GM12878 (cell line): Measurements from ENCODE around the gene STRBP. TPM values are rescaled to one million over a fixed set of nuclear protein-coding genes. Genes with fewer than 3 reads are reported as not detected.

Experiments
- ATAC-seq: fragments of 200-7000 bp; cut with Tn5 transposase; 3 replicates; pipeline ENCODE4 v1.9.1; 2020; ENCODE audit warnings: mild to moderate bottlenecking, moderate library complexity
- BruUV-seq: library from RNA; stranded (reverse); fragments of 400-500 nt; replicated peaks from 2 replicates; lab custom pipeline; 2021; lab: Mats Ljungman, UMichigan
- CTCF ChIA-PET: fragments of 300-600 bp; sonication (Branson Sonifier 250); formaldehyde crosslinking; extraction: SDS; loops from one replicate; lab custom pipeline; 2021; ENCODE audit warnings: inconsistent platforms; lab: Yijun Ruan, JAX
- POLR2A ChIA-PET: fragments of 350-600 bp; formaldehyde crosslinking; extraction: SDS; loops from one replicate; lab custom pipeline; 2021; ENCODE audit warnings: inconsistent platforms; lab: Charles Lee
- RAD21 ChIA-PET: fragments of 300-600 bp; sonication (Branson Sonifier 250); formaldehyde crosslinking; loops from one replicate; lab custom pipeline; 2023; ENCODE audit warnings: antibody characterized with exemption; ENCODE audit not compliant: unreplicated experiment; lab: Charles Lee
- SMC1A ChIA-PET: fragments of 300-600 bp; sonication (Branson Sonifier 250); formaldehyde crosslinking; loops from one replicate; lab custom pipeline; 2023; ENCODE audit not compliant: unreplicated experiment, uncharacterized antibody; lab: Charles Lee
- DNase-seq: peaks from one replicate; pipeline ENCODE4 v3.0.0-alpha.2; 2011; ENCODE audit warnings: low read depth, low spot score
- FAIRE-seq: peaks from 3 replicates; lab custom pipeline; 2011; peaks lifted over from hg19 to GRCh38; lab: Jason Lieb, UNC
- H2AFZ ChIP-seq: 2 replicates; pipeline ENCODE4 v1.6.0; 2011; ENCODE audit warnings: low read depth, low read length, control low read depth; ENCODE audit not compliant: control insufficient read depth
- H3K27ac ChIP-seq: 2 replicates; pipeline ENCODE4 v1.5.1; 2011; ENCODE audit warnings: control low read depth; ENCODE audit not compliant: control insufficient read depth, insufficient read depth
- H3K27me3 ChIP-seq, 2 experiments: replicated peaks in 1 of 2; 2 replicates each; pipeline versions ENCODE4 v1.6.0 to v1.6.1; 2011; ENCODE audit warnings: low read length in 1 of 2; ENCODE audit not compliant: control insufficient read depth in 2 of 2, insufficient read depth in 2 of 2
- H3K36me3 ChIP-seq, 2 experiments: 2 replicates each; pipeline ENCODE4 v1.5.1; 2011; ENCODE audit warnings: low read length in 1 of 2; ENCODE audit not compliant: control insufficient read depth in 2 of 2, insufficient read depth in 2 of 2
- H3K4me1 ChIP-seq: 2 replicates; pipeline ENCODE4 v1.6.1; 2011; ENCODE audit warnings: mild to moderate bottlenecking, low read length, moderate library complexity, mixed read lengths; ENCODE audit not compliant: control insufficient read depth, insufficient read depth
- H3K4me2 ChIP-seq: 2 replicates; pipeline ENCODE4 v1.6.0; 2011; ENCODE audit warnings: control low read depth; ENCODE audit not compliant: control insufficient read depth, insufficient read depth
- H3K4me3 ChIP-seq: fragments of 200-600 bp; sonication (generic); 2 replicates; pipeline ENCODE4 v1.5.1; 2016
- H3K79me2 ChIP-seq: 2 replicates; pipeline ENCODE4 v1.6.0; 2011; ENCODE audit warnings: low read length; ENCODE audit not compliant: control insufficient read depth, insufficient read depth
- H3K9ac ChIP-seq: 2 replicates; pipeline ENCODE4 v1.8.0; 2011; ENCODE audit warnings: low read length, control low read depth, mixed read lengths; ENCODE audit not compliant: control insufficient read depth, insufficient read depth
- H3K9me3 ChIP-seq: replicated peaks from 3 replicates; pipeline ENCODE4 v1.5.1; 2011; ENCODE audit warnings: mild to moderate bottlenecking, low read length; ENCODE audit not compliant: control insufficient read depth, insufficient read depth
- H4K20me1 ChIP-seq: 2 replicates; pipeline ENCODE4 v1.6.0; 2011; ENCODE audit not compliant: control insufficient read depth, insufficient read depth
- ATF7 ChIP-seq: fragments of 450-650 bp; IDR thresholded peaks from 2 replicates; pipeline ENCODE4 v1.6.1; 2016; ENCODE audit warnings: low read depth, mild to moderate bottlenecking
- FOXK2 ChIP-seq: fragments of 450-650 bp; IDR thresholded peaks from 2 replicates; pipeline ENCODE4 v1.6.1; 2017; ENCODE audit warnings: mild to moderate bottlenecking, moderate library complexity
- IRF4 ChIP-seq: IDR thresholded peaks from 2 replicates; pipeline ENCODE4 v1.6.1; 2011; ENCODE audit warnings: low read depth, low read length
- MTA3 ChIP-seq: IDR thresholded peaks from 2 replicates; pipeline ENCODE4 v1.6.1; 2012; ENCODE audit warnings: low read length, inconsistent platforms, borderline replicate concordance
- PAX8 ChIP-seq: fragments of 450-650 bp; IDR thresholded peaks from 2 replicates; pipeline ENCODE4 v1.6.1; 2017; ENCODE audit warnings: mild to moderate bottlenecking, moderate library complexity
- PML ChIP-seq: IDR thresholded peaks from 2 replicates; pipeline ENCODE4 v1.6.1; 2012; ENCODE audit warnings: low read length, inconsistent platforms
- RCOR1 ChIP-seq: conservative IDR thresholded peaks from 2 replicates; pipeline ENCODE4 v1.6.1; 2012; ENCODE audit warnings: low read depth, low read length, improper control_type of control experiment
- REST ChIP-seq: IDR thresholded peaks from 2 replicates; pipeline ENCODE4 v1.6.1; 2012; ENCODE audit warnings: mild to moderate bottlenecking, low read depth, low read length
- SMC3 ChIP-seq: IDR thresholded peaks from 2 replicates; pipeline ENCODE4 v1.6.1; 2011; ENCODE audit warnings: low read length, improper control_type of control experiment, borderline replicate concordance
- SRF ChIP-seq, 2 experiments: IDR thresholded peaks; 2 replicates each; pipeline ENCODE4 v1.6.1; 2011; ENCODE audit warnings: low read depth in 2 of 2, low read length in 2 of 2, mild to moderate bottlenecking in 1 of 2, moderate library complexity in 1 of 2
- STAT3 ChIP-seq: IDR thresholded peaks from 2 replicates; pipeline ENCODE4 v1.6.1; 2011; ENCODE audit warnings: low read depth, low read length, improper control_type of control experiment
- TCF7 ChIP-seq: IDR thresholded peaks from 2 replicates; pipeline ENCODE4 v1.6.1; 2014; ENCODE audit warnings: antibody characterized with exemption, borderline replicate concordance
- WRNIP1 ChIP-seq: IDR thresholded peaks from 2 replicates; pipeline ENCODE4 v1.6.1; 2011; ENCODE audit warnings: low read depth, low read length, improper control_type of control experiment, borderline replicate concordance
- ZZZ3 ChIP-seq: IDR thresholded peaks from 2 replicates; pipeline ENCODE4 v1.6.1; 2011; ENCODE audit warnings: low read depth; ENCODE audit not compliant: control insufficient read depth, insufficient read length
- WGBS: methylation state at CpG from one replicate; pipeline ENCODE4 v1.1.6; 2016; ENCODE audit warnings: low lambda C conversion rate; ENCODE audit not compliant: insufficient replicate concordance, insufficient coverage; ENCODE audit errors: missing lambda C conversion rate; 5-methylcytosine and 5-hydroxymethylcytosine counted together
- in situ Hi-C: fragments of 300-500 bp; cut with MboI; formaldehyde crosslinking; loops from 9 replicates; pipeline ENCODE4 v1.14.3; 2018; ENCODE audit warnings: mixed read lengths
- intact Hi-C: fragments of 100-400 bp; cut with micrococcal nuclease; formaldehyde crosslinking; loops from one replicate; pipeline ENCODE4 v1.14.2; 2022; ENCODE audit not compliant: unreplicated experiment
- polyA plus RNA-seq, 11 experiments: library from polyadenylated mRNA; depleted of rRNA in 4 of 11; unstranded in 6 of 11; stranded (reverse) in 5 of 11; fragments of >200 nt; fragmentation: Nextera tagmentation in 4 of 11; fragmentation: Illumina TruSeq in 1 of 11; extraction: Ambion mirVana in 4 of 11; extraction: Trizol in 1 of 11; gene quantifications; 1 replicate in 1 of 11; 2 replicates in 10 of 11; pipeline versions ENCODE4 v1.2.1 to v1.2.3, GENCODE V29; 2011 to 2016; ENCODE audit warnings: inconsistent platforms in 2 of 11, missing spikeins in 2 of 11, low read depth in 1 of 11
- total RNA-seq, 4 experiments: library from RNA; depleted of rRNA in 3 of 4; stranded (reverse); fragments of >200 nt in 3 of 4; fragmentation: Illumina TruSeq in 1 of 4; extraction: Trizol in 1 of 4; gene quantifications; 2 replicates each; pipeline versions ENCODE4 v1.2.1 to v1.2.3, GENCODE V29; 2013 to 2021
- TF ChIP-seq, protein P1 (sequence below): fragments of 450-650 bp; IDR thresholded peaks from 2 replicates; pipeline ENCODE4 v1.6.1; 2017; ENCODE audit warnings: mild to moderate bottlenecking, low read depth, inconsistent platforms; ENCODE audit not compliant: poor library complexity, severe bottlenecking
- TF ChIP-seq, protein P2 (sequence below): IDR thresholded peaks from 2 replicates; pipeline ENCODE4 v1.6.1; 2011; ENCODE audit warnings: borderline replicate concordance, low read depth, mild to moderate bottlenecking, moderate library complexity, low read length; ENCODE audit not compliant: insufficient read depth, poor library complexity, severe bottlenecking

STRBP gene
- total and polyA plus RNA-seq, 10 of the 15 experiments (the other 5 are each of a cell fraction or from before 2014, with no cell fraction given), result 31.0 to 96.8 (median 71.4) TPM

- TF ChIP-seq, protein P1, sequence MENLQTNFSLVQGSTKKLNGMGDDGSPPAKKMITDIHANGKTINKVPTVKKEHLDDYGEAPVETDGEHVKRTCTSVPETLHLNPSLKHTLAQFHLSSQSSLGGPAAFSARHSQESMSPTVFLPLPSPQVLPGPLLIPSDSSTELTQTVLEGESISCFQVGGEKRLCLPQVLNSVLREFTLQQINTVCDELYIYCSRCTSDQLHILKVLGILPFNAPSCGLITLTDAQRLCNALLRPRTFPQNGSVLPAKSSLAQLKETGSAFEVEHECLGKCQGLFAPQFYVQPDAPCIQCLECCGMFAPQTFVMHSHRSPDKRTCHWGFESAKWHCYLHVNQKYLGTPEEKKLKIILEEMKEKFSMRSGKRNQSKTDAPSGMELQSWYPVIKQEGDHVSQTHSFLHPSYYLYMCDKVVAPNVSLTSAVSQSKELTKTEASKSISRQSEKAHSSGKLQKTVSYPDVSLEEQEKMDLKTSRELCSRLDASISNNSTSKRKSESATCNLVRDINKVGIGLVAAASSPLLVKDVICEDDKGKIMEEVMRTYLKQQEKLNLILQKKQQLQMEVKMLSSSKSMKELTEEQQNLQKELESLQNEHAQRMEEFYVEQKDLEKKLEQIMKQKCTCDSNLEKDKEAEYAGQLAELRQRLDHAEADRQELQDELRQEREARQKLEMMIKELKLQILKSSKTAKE, result no peak
Observed at GRCh38 chr9:123284656-123285055, 16.3 kb upstream of the STRBP start (continued).

DNA sequence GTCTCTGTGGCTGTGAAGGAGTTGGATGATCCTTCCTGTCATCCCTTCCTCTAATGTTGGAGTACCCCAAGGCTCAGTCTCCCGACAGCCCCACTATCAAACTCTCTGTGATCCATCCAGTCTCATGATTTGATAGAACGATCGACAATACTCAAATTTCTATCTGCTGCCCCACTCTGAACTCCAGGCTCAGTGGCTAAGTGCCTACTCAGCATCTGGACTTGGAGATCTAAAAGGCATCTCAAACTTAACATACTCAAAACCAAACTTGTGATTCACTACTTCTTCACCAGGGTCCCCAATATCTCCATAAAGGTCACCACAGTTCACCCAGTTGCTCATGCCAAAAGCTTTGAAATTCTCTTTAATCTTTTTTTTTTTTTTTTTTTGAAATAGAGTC lies 15.1 kb upstream of the STRBP start:
- DNase-seq (no peak), FAIRE-seq (no peak), ATAC-seq (no peak)
- CTCF ChIA-PET, result no interaction called here
- Histone ChIP-seq H4K20me1 (no peaks in the 10 kb centered on the region), H3K27ac (no peak overlapping the region), H3K4me1 (no peaks in the 10 kb centered on the region), H3K4me2 (no peak overlapping the region), H3K79me2 (no peaks in the 10 kb centered on the region), H3K27me3 (no peaks in the 10 kb centered on the region), H3K36me3 (no peaks in the 10 kb centered on the region), H2AFZ (no peak overlapping the region), H3K4me3 (no peak overlapping the region), H3K9ac (no peak overlapping the region), H3K9me3 (peaks cover 3% of the 10 kb centered on the region; the same call in 2 of the 3 replicates)
- in situ Hi-C loops, result no loop called here
- BruUV-seq, result no TSS peak
- intact Hi-C loops, result no loop called here
- WGBS, result 77% methylated on average over 3 of the region's 3 CpGs
- RAD21 ChIA-PET, result no interaction called here
- SMC1A ChIA-PET, result interaction anchor here (1.3 kb wide), 1 partner anchor 20 kb away, joined by 3 read pairs; no protein-coding TSS in a partner anchor
- POLR2A ChIA-PET, result interaction anchor here (0.6 kb wide), 2 partner anchors 45 to 78 kb away, joined by 3 read pairs; no protein-coding TSS in a partner anchor
- no peak for TF ChIP-seq IRF4
- TF ChIP-seq SRF (IDR thresholded peaks at IDR 0.05; ENCODE audit: low read depth in 2 of 2, low read length in 2 of 2), result no peak
- no peak for TF ChIP-seq ZZZ3
- no peak for TF ChIP-seq PAX8
- no peak for TF ChIP-seq ATF7
- no peak for TF ChIP-seq TCF7
- TF ChIP-seq, protein P2, sequence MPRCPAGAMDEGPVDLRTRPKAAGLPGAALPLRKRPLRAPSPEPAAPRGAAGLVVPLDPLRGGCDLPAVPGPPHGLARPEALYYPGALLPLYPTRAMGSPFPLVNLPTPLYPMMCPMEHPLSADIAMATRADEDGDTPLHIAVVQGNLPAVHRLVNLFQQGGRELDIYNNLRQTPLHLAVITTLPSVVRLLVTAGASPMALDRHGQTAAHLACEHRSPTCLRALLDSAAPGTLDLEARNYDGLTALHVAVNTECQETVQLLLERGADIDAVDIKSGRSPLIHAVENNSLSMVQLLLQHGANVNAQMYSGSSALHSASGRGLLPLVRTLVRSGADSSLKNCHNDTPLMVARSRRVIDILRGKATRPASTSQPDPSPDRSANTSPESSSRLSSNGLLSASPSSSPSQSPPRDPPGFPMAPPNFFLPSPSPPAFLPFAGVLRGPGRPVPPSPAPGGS, result no peak
- no peak for TF ChIP-seq PML
- no peak for TF ChIP-seq FOXK2
- no peak for TF ChIP-seq MTA3
- TF ChIP-seq RCOR1, result no peak
- TF ChIP-seq WRNIP1, result no peak
- TF ChIP-seq STAT3, result no peak
- no peak for TF ChIP-seq REST
- no peak for TF ChIP-seq SMC3
